Vagina (tissue), 2 donors: ENCODE data around the gene RFX8.

Source experiments
- CTCF ChIP-seq, 3 experiments: fragments of 450-650 bp in 2 of 3; fragments of 200-600 bp in 1 of 3; sonication (generic) in 1 of 3; IDR thresholded peaks; one replicate each; pipeline ENCODE4 v1.5.1; 2017 to 2019; ENCODE audit warnings: antibody characterized with exemption in 3 of 3, mild to moderate bottlenecking in 2 of 3, moderate library complexity in 2 of 3
- POLR2A ChIP-seq, 2 donors: fragments of 450-650 bp; IDR thresholded peaks; one replicate each; pipeline ENCODE4 v1.6.1; 2017; ENCODE audit warnings: antibody characterized with exemption in 2 of 2, mild to moderate bottlenecking in 2 of 2, moderate library complexity in 2 of 2
- POLR2AphosphoS5 ChIP-seq, 2 donors: sonication (generic); formaldehyde crosslinking; IDR thresholded peaks; one replicate each; pipeline ENCODE4 v1.9.0; 2017; ENCODE audit warnings: antibody characterized with exemption in 2 of 2, mild to moderate bottlenecking in 2 of 2, low read depth in 1 of 2; ENCODE audit not compliant: insufficient read depth in 1 of 2

GRCh38 chr2:101354420-101355311 is 120.2 kb downstream of the RFX8 start:
- TF ChIP-seq POLR2A (IDR thresholded peaks at IDR 0.05) (no peak), CTCF (IDR thresholded peaks at IDR 0.05) (no peak), POLR2AphosphoS5 (IDR thresholded peaks at IDR 0.05; ENCODE audit: insufficient read depth in 1 of 2, low read depth in 1 of 2) (no peak)
